Stomach smooth muscle (tissue), 2 donors: Measurements from ENCODE around the gene CLEC5A.
"Not testable (repeated sequence)": the region's sequence is repeated elsewhere in the genome, so short reads cannot be mapped to it uniquely, and the experiment has no call there.

Source experiments
- H3K27ac ChIP-seq: one replicate; pipeline ENCODE4 v1.7.0; 2013; ENCODE audit warnings: mild to moderate bottlenecking, low read length, inconsistent platforms
- H3K27me3 ChIP-seq, 2 donors: one replicate each; pipeline ENCODE4 v1.7.0; 2013; ENCODE audit warnings: low read length in 2 of 2; ENCODE audit not compliant: insufficient read depth in 2 of 2, control insufficient read depth in 1 of 2
- H3K36me3 ChIP-seq, 2 donors: one replicate each; pipeline ENCODE4 v1.7.0; 2013; ENCODE audit warnings: low read length in 2 of 2; ENCODE audit not compliant: control insufficient read depth in 2 of 2, insufficient read depth in 2 of 2
- H3K4me1 ChIP-seq: one replicate; pipeline ENCODE4 v1.7.0; 2013; ENCODE audit warnings: low read length; ENCODE audit not compliant: control insufficient read depth, insufficient read depth
- H3K4me3 ChIP-seq, 2 donors: one replicate each; pipeline ENCODE4 v1.7.0; 2013; ENCODE audit warnings: low read length in 2 of 2
- H3K9ac ChIP-seq, 2 donors: one replicate each; pipeline ENCODE4 v1.7.0; 2013; ENCODE audit warnings: low read length in 2 of 2, mild to moderate bottlenecking in 1 of 2
- H3K9me3 ChIP-seq, 2 donors: one replicate each; pipeline ENCODE4 v1.7.0; 2013; ENCODE audit warnings: low read length in 2 of 2; ENCODE audit not compliant: control insufficient read depth in 2 of 2
- donor health status: healthy.
- donor health status: Pancreatic carcinoma.

CLEC5A gene

DNA sequence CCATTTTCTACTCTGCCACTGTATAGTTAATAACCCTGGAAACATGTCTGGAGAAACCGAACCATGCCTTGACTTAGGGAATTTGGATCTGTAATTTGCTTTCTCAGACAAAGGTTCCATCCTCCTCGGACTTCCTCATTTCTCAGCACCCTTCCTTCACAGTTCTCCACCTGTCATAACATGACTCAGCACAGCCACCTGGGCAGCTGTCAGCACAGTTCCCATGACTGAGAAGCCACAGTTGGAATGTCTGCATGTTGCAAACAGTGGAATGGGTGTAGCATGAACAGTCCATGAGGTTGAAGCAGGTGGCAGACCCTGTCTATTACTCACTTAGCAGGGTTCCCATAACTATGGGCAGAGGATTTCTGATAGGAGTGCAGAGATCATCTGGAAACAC, 31.2 kb downstream of the CLEC5A start:
- Histone ChIP-seq H3K27ac (no peak overlapping the region), H3K4me1 (no peaks in the 10 kb centered on the region), H3K27me3 (no peaks in the 10 kb centered on the region), H3K9ac (no peak overlapping the region), H3K36me3 (no peaks in the 10 kb centered on the region), H3K9me3 (no peaks in the 10 kb centered on the region), H3K4me3 (no peak overlapping the region)

GRCh38 chr7:141911391-141911790, 35.4 kb downstream of the CLEC5A start:
- H3K9me3 ChIP-seq = peaks cover 0 to 2% of the 10 kb centered on the region in 2 donors
- H3K4me3 ChIP-seq = no peak overlapping the region
- no peaks in the 10 kb centered on the region for H3K4me1 ChIP-seq
- H3K36me3 ChIP-seq = no peaks in the 10 kb centered on the region
- no peak overlapping the region for H3K27ac ChIP-seq
- H3K9ac ChIP-seq = no peak overlapping the region
- no peaks in the 10 kb centered on the region for H3K27me3 ChIP-seq

DNA sequence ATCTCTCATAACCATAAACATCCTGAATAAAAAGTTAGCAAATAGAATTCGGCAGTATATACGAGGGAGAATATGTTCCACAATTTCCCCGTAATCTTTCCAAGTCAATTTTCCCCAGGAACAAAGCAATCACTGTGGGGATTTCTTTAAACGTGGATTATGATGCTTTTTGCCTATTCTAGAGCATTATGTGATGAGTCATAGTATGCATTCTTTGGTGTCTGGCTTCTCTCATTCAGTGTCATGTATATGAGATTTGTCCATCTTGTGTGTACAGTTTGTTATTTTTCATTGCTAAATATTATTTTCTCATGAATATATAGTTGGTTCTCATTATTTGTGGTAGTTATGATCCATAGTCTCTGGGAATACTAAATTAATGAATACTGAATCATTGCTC, 40.5 kb downstream of the CLEC5A start:
- no peaks in the 10 kb centered on the region for H3K36me3 ChIP-seq
- H3K4me3 ChIP-seq = no peak overlapping the region
- no peaks in the 10 kb centered on the region for H3K27me3 ChIP-seq
- H3K4me1 ChIP-seq = no peaks in the 10 kb centered on the region
- H3K9me3 ChIP-seq = peaks cover 0 to 2% of the 10 kb centered on the region in 2 donors
- no peak overlapping the region for H3K27ac ChIP-seq
- no peak overlapping the region for H3K9ac ChIP-seq

GRCh38 chr7:141899366-141899765, 47.4 kb downstream of the CLEC5A start:
- H3K27me3 ChIP-seq, H3K27ac ChIP-seq, H3K9ac ChIP-seq, H3K36me3 ChIP-seq, H3K4me3 ChIP-seq, H3K9me3 ChIP-seq, H3K4me1 ChIP-seq: not testable (repeated sequence)

- Histone ChIP-seq H3K9ac (no peak overlapping the region), H3K27me3 (no peaks in the 10 kb centered on the region), H3K27ac (no peak overlapping the region), H3K36me3 (no peaks in the 10 kb centered on the region), H3K9me3 (peaks cover 0 to 2% of the 10 kb centered on the region in 2 donors), H3K4me1 (no peaks in the 10 kb centered on the region), H3K4me3 (no peak overlapping the region)
Observed at GRCh38 chr7:141891336-141891735, 55.4 kb downstream of the CLEC5A start.

DNA sequence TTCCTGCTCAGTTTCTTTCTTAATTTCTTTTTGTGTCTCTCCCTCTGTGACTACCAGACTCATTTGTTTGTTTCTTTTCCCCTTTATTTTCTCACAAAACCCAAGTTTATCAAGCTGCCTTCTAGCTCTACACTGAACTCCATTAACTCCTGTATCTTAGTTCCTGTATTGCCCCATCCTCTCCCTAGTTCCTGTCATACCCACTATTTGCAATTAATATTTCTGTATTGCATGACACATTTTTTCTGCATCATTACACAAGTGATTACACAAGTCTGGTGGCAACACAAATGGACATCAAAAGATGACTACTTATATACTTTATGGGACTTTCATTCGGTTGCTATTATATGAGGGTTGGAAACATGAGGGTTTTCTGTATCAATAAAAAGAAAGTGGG, 57.5 kb downstream of the CLEC5A start:
- Histone ChIP-seq H3K27ac (no peak overlapping the region), H3K4me1 (no peaks in the 10 kb centered on the region), H3K36me3 (no peaks in the 10 kb centered on the region)

GRCh38 chr7:141884539-141885225, 62.1 kb downstream of the CLEC5A start:
- Histone ChIP-seq H3K9ac (no peak overlapping the region), H3K4me1 (no peaks in the 10 kb centered on the region), H3K27ac (no peak overlapping the region), H3K36me3 (no peaks in the 10 kb centered on the region), H3K4me3 (no peak overlapping the region), H3K27me3 (no peaks in the 10 kb centered on the region), H3K9me3 (peaks cover 4 to 6% of the 10 kb centered on the region in 2 donors)

More for the DNA sequence above, 57.5 kb downstream of the CLEC5A start:
- no peak overlapping the region for H3K9ac ChIP-seq
- H3K27me3 ChIP-seq = no peaks in the 10 kb centered on the region
- H3K9me3 ChIP-seq = peaks cover 0 to 2% of the 10 kb centered on the region in 2 donors
- no peak overlapping the region for H3K4me3 ChIP-seq

DNA sequence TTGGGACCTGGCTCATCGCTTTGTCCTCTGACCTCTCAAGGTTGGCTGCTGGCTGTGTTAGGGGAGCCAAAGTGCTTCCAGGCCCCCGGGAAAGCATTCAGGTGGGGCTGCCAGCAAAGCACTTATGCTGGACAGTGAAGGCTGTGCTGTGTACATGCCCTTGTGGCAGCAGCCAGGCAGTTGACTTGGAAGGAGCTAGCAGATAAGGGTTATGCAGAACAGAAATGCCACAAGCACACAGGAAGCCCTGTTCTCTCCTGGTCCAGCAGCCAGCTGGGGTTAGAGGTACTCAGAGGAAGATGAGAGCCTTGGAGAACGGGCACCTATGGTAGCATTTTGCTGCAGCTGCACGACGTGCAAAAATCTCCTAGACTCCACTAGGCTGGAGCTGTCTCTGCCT, 65.8 kb downstream of the CLEC5A start:
- no peak overlapping the region for H3K9ac ChIP-seq
- H3K9me3 ChIP-seq = peaks cover 4 to 5% of the 10 kb centered on the region in 2 donors
- H3K36me3 ChIP-seq = no peaks in the 10 kb centered on the region
- no peak overlapping the region for H3K27ac ChIP-seq
- no peaks in the 10 kb centered on the region for H3K27me3 ChIP-seq
- H3K4me1 ChIP-seq = no peaks in the 10 kb centered on the region
- no peak overlapping the region for H3K4me3 ChIP-seq

DNA sequence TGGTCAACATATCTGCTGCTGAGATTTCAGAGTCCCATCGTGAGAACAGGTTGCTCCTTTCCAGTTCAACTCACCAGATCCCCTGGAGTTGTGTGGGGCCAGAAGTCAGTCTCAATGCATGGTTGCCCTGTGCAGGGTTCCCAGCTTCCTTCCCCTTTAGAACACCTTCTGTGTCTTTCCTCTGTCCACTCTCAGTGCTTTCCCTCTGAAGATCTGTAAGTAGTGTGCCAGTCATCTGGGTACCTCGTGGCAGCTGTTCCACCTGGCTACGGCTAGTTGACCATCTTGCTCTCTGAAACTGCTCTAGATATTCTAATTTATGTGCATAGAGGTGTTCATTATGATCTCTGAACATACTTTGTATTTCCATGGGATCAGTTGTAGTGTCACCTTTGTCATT, 69.4 kb downstream of the CLEC5A start:
- Histone ChIP-seq H3K27me3 (no peaks in the 10 kb centered on the region), H3K4me3 (no peak overlapping the region), H3K9me3 (peaks cover 5 to 7% of the 10 kb centered on the region in 2 donors), H3K9ac (no peak overlapping the region), H3K4me1 (no peaks in the 10 kb centered on the region), H3K27ac (no peak overlapping the region), H3K36me3 (no peaks in the 10 kb centered on the region)
